NCI-H2081 treated with DMSO at 0.1 percent for 48 hours (cell line): Measurements from ENCODE around the gene PARVA.
"Not testable (repeated sequence)": the region's sequence is repeated elsewhere in the genome, so short reads cannot be mapped to it uniquely, and the experiment has no call there.

Source experiments
- DNase-seq: peaks from one replicate; lab custom pipeline; 2025; lab: John Stamatoyannopoulos, UW

The PARVA gene

GRCh38 chr11:12503886-12504285, 126.5 kb downstream of the PARVA start:
- no peak for DNase-seq

DNA sequence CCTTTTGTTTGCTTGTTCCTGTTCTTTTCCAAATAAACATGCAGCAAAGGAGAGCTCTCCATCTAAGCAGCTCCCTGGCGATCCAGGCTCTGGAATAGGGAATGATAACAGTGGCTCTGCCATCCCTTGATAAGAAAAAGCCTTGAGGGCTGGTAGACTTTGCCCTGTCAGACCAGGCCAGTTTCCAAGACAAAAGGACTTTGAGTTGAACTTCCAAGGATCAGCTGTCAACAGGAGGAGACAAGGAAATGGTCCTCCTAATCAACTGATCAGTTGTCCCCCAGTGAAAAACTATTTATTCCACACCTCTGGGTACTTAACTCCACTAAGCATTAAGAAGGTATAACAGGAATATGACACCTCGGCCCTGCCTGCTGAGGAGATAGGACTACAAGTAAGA, 127.8 kb downstream of the PARVA start:
- DNase-seq: no peak

DNA sequence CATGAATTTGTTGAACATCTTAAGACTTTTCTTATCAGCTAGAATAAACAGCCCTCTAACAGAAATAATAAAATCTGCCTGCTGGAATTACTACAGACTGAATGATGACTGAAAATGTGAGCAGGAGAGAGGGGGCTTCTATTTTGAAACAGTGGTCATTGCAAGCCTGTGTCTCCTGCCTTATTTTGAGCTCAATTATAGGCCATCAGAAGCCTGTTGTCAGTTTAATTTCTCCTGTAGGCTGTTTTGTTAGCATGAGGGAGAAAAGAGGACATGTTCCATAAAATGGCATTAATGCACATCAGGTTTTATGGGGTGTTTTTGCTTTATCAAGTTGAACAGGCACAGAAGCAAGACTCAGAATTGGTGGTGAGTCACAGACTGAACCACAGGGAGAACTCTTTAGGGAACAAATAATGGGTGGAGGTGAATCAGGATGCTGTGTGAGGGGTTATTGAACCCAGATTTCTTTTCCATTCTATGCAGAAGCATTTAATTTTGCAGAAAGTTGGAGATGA, 129.1 kb downstream of the PARVA start:
- DNase-seq: no peak

GRCh38 chr11:12507391-12507790, 130.0 kb downstream of the PARVA start:
- no peak for DNase-seq

DNA sequence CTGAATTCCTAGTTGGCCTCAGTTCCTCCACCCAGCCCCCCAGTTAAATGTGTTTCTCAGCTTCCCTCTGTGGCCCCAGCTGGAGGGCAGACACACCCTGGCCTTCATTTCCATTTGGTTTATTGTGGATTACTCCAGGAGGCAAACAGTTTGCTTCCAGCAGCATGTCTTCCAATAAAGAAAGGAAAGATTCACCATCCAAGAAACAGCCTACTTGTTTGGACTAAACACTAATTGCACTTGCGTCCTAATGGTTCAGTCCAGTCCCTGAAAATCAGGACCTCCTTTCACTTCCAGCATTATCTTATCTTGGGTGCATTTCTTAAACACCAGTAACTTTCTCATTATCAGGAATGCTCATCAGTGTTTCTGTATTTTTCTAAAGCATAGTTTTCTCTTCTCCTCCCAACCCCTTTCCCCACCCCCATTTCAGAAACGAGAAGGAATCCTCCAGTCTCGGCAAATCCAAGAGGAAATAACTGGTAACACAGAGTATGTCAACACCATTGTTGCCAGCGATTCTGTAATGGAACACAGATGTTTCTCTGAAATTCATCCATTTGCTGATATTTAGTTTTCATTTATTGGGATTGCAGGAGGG, 130.9 kb downstream of the PARVA start:
- DNase-seq: no peak

DNA sequence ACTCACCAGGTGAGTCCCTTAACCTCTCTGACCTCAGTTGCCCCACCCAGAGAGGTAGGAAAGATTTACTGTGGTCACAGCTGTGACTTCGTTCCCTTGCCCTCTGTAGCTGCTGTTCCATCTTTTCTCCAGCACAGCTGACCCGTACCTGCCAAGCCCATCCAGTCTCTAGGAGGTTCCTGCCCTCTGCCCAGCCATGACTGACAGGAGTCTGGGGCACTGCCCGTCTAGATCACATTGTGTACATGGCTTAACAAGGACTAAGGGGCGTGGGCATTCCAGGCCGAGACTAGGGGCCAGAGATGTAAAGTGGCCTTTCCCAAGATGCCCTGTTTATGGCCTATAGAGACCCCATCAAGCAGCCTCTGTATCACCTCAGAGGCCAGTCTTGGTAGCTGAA, 132.0 kb downstream of the PARVA start:
- no peak for DNase-seq

DNA sequence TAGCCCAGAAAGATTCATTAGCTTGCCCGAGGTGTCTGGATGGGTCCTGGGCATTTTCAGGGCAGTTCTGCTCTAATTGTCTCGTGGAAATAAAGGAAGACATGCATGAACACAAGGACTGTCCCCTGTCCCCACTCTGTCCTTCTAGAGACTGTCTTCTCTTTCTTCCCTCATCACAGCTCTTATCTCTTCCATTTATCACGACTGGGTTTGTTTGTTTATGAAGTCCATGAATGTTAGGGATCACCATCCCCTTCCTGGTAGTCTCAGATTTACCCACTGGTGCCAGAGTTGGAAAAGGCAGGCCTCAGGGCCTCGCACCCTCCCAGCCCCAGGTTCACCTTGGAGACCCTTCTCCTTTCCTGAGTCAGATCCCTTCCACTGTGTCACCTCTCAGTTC, 134.8 kb downstream of the PARVA start:
- DNase-seq: no peak

DNA sequence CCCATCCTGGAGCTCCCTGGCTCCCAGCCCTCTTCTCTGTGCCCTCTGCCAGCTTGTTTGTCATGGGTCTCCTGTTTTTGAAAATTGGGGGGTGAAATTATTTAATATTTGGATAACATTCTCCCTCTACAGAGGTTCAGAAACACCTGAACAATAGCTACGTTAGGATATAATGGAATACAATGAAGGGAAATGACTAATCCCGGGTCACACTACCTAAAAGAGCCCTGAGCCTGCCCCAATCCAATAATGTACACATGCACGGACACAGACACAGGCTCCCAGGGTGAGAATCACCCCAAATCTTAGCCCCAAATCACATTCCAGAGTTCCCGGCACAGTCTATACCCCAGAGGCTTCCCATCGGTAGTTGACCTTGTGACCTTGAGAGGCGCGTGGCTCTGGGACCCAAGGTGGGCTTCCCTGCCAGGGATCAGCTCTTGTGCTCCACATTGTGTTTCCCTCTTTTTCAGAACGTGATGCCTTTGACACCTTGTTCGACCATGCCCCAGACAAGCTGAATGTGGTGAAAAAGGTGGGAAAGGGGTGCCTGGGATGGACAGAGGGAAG, 135.5 kb downstream of the PARVA start:
- no peak for DNase-seq

DNA sequence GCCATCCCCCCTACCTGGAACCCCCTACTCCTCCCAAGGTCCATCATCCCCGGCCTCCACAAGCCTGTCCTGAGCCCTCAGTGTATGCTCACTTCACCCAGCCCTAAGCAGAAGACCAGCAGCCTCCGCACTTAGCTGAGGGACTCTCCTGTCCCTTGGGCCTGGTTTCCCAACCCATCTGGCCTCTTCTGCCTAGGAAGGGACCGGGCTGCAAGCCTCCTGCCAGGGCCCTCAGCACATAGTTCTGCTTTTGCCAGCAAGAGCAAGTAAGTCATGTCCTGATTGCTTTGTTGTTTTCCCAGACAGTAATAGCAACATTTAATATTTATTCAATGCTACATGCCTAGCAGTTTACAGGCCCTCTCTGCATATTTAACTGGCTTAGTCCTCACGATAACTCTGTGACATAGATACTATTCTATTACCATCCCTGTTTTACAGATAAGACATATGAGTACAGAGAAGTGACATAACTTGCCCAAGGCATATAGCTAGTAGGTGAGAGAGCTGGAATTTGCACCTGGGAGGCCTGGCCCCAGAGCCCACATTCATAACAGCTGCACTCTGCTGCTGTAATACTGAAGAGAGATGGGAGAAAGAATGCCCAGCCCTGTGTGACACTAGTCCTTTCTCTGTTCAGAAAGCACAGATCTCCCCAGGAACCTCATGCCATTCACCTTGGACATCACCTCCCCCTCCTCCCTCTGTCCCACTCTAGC, 139.2 kb downstream of the PARVA start:
- DNase-seq: no peak

- no peak for DNase-seq
These were observed 139.9 kb downstream of the PARVA start for GRCh38 chr11:12517306-12517705.

DNA sequence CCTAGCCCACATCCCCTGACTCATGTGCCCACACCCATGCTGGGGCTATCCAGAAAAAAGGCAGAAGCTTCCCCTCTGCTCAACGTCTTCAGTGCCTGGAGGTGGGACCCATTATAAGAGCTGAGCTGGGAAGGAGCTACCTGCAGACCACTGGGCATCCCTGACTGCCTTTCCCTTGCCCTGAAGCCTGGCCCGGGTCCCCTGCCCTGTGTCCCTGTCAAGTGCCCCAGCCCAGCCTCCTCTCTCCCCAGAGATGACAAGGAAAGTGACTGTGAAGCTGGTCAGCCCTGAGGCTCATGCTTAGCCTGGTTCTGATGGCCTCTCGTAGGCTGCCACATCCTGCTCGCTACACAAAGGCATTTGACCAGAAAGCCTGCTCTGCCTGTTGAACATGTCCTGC, 140.4 kb downstream of the PARVA start:
- DNase-seq: no peak

DNA sequence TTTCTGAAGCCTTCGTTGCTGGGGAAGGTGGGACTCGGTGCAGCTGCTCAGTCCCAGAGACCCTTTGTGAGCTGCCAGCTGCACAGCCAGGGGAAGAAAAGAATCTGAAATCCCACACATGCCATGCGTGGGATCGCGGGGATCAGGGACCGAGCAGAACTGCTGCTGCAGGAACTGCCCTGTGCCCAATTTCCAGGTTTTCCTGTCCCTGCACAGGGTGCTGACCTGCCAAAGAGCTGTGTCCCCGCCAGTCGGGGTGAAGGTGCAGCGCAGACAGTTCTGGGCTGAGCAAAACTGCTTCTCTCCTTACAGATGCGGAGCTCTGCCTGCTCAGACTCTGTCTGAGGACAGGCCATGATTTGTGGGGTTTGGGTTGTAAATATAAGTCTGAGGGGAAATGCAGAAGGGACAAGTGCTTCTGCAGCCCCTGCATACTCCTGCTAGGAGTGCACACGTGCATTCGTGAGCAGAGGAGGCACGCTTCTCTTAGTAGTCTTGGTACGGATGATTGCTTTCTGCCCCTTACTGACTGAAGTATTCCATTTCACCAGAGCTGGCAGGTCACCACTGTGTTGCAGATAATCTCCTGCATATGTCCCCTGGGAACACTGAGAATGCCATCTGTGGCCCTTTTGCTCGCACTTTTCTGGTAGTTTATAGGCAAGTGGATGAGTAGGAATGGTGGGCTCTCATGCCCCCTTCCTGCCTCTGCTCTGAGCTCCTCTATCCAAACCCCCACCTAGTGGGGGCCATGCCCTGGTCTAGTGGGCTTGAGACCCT, 141.4 kb downstream of the PARVA start:
- no peak for DNase-seq

- no peak for DNase-seq
These were observed 142.7 kb downstream of the PARVA start for GRCh38 chr11:12520054-12520453.

DNA sequence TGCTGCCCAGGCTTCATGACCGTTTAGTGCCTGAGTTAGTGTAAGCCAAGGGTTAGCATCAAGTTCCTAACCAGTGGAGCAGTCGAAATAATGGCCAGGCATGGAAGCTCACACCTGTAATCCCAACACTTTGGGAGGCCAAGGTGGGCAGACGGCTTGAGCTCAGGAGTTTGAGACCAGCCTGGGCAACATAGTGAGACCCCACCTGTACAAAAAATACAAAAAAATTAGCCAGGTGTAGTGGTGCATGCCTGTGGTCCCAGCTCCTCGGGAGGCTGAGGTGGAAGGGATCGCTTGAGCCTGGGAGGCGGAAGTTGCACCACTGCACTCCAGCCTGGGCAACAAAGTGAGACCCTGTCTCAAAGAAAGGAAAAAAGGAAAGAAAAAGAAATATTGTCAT, 143.2 kb downstream of the PARVA start:
- DNase-seq: not testable (repeated sequence)

- DNase-seq: no peak
These were observed 146.0 kb downstream of the PARVA start for GRCh38 chr11:12523180-12523924.

GRCh38 chr11:12524865-12525264, 147.5 kb downstream of the PARVA start:
- no peak for DNase-seq

DNA sequence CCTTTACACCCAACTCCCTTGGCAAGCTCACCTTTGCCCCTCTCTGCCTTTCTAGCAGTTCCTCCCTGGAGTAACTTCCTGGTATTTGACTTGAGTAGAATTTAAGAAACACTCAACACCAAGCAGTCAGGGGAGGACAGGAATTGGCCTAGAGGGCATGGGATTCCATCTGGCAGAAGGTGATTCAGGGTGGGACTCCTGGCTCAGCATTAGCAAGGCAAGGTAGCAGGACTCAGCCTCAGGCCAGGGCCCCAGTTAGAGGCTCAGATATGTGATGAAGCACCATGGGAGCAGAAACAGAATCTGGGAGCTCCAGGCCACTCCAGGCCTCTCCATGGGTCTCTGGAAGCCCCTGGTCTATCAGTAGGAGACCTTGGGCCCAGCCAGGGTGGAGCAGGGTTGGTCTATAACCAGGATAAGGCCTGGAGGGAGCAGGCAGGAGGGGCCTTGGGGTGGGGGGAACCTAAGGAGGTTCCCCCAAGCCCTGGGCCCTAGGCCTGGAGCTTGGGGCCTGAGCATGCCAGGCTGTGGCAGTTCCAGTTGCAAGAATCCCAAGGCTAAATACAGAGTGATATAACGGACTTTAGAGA, 148.2 kb downstream of the PARVA start:
- no peak for DNase-seq

DNA sequence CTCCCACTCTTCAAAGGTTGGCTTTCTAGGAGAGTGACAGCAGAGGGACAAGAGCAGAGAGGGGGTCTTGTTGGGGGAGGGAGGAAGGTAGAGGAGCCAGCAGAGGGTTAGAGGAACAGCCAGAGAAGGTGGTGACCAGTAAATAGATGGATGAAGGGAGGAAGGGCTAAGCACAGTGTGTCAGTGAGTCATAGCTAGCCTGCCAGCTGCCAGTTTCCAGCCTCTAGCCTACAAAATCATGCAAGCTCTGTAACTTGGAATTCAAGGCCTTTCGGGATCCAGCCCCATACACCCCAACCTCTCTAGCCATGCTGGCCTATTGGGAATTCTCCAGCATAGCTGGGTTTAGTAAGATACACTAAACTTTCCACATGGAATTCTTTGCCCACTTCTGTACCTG, 149.4 kb downstream of the PARVA start:
- DNase-seq: no peak

GRCh38 chr11:12528487-12528886, 151.1 kb downstream of the PARVA start:
- no peak for DNase-seq

- no peak for DNase-seq
These were observed 151.7 kb downstream of the PARVA start for GRCh38 chr11:12529041-12529440.

DNA sequence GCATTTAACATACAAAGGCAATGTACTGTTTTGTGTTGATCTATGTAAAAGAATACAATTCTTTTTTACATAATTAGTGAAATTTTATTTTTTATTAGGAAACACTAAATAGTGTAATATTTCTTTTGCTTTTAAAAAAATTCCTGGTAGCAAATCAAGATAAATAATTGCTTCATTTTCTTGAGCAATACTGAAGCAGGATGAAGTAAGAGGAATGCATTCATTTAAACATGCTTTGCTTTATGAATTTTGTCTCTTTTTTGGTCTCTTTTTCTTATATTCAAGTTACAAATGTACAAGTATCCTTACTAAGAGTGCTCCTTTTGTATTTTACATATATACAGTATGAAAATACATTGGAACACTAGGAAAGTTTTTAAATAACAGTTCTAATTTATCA, 152.4 kb downstream of the PARVA start:
- DNase-seq: no peak

GRCh38 chr11:12531020-12531419, 153.6 kb downstream of the PARVA start:
- no peak for DNase-seq
